T-cell (primary cell): ENCODE measurements around the gene GAST. TPM values are rescaled to one million over a fixed set of nuclear protein-coding genes. Genes with fewer than 3 reads are reported as not detected.

ENCODE experiments used
- ATAC-seq, 4 experiments: fragments of 200-7000 bp in 3 of 4; fragments of 150-1000 bp in 1 of 4; cut with Tn5 transposase; replicated peaks in 1 of 4; 1 replicate in 3 of 4; 2 replicates in 1 of 4; pipeline ENCODE4 v1.10.0; 2021; ENCODE audit warnings: moderate library complexity in 3 of 4, mild to moderate bottlenecking in 2 of 4, moderate number of reproducible peaks in 1 of 4
- CTCF ChIA-PET, 2 donors: fragments of 300-600 bp; sonication (Branson Sonifier 250); formaldehyde crosslinking; loops; one replicate each; lab custom pipeline; 2022; ENCODE audit warnings: antibody characterized with exemption in 2 of 2; lab: Charles Lee
- POLR2A ChIA-PET, 2 donors: fragments of 300-600 bp; sonication (Branson Sonifier 250); formaldehyde crosslinking; loops; one replicate each; lab custom pipeline; 2022; ENCODE audit warnings: antibody characterized with exemption in 2 of 2; lab: Charles Lee
- DNase-seq, 35 experiments: peaks; one replicate each; pipeline versions ENCODE4 v3.0.0 to v3.0.0-alpha.2; 2013 to 2023
- H3K27ac ChIP-seq: one replicate; pipeline ENCODE4 v1.5.1; 2013; ENCODE audit warnings: low read length
- H3K27me3 ChIP-seq, 2 experiments: replicated peaks in 1 of 2; 1 replicate in 1 of 2; 2 replicates in 1 of 2; pipeline versions ENCODE4 v1.6.1 to v1.7.0; 2013; ENCODE audit warnings: low read length in 1 of 2, mixed read lengths in 1 of 2; ENCODE audit not compliant: control insufficient read depth in 2 of 2, insufficient read depth in 2 of 2; ENCODE audit errors: extremely low read depth in 1 of 2
- H3K36me3 ChIP-seq, 2 donors: 1 replicate in 1 of 2; 2 replicates in 1 of 2; pipeline versions ENCODE4 v1.6.1 to v1.7.0; 2013; ENCODE audit warnings: low read length in 1 of 2; ENCODE audit not compliant: control insufficient read depth in 2 of 2, insufficient read depth in 1 of 2; ENCODE audit errors: extremely low read depth in 1 of 2
- H3K4me1 ChIP-seq, 2 experiments: 1 replicate in 1 of 2; 2 replicates in 1 of 2; pipeline versions ENCODE4 v1.6.1 to v1.7.0; 2013; ENCODE audit warnings: low read length in 2 of 2, mixed read lengths in 1 of 2; ENCODE audit not compliant: insufficient read depth in 2 of 2, control insufficient read depth in 1 of 2; ENCODE audit errors: extremely low read depth in 1 of 2
- H3K4me3 ChIP-seq, 2 donors: 1 replicate in 1 of 2; 2 replicates in 1 of 2; pipeline versions ENCODE4 v1.5.1 to v1.7.0; 2013; ENCODE audit warnings: mild to moderate bottlenecking in 2 of 2, low read length in 1 of 2, moderate library complexity in 1 of 2; ENCODE audit not compliant: control insufficient read depth in 1 of 2; ENCODE audit errors: extremely low read depth in 1 of 2
- H3K9me3 ChIP-seq: 2 replicates; pipeline ENCODE4 v1.7.0; 2013
- H3K27ac Mint-ChIP-seq, 2 donors: one replicate each; pipeline ENCODE4 v1.8.0; 2020 to 2021; ENCODE audit warnings: mild to moderate bottlenecking in 2 of 2, mixed read lengths in 2 of 2
- H3K27me3 Mint-ChIP-seq, 2 donors: one replicate each; pipeline ENCODE4 v1.8.0; 2021 to 2022; ENCODE audit warnings: mixed read lengths in 2 of 2
- H3K36me3 Mint-ChIP-seq: one replicate; pipeline ENCODE4 v1.8.0; 2021; ENCODE audit warnings: mixed read lengths
- H3K4me1 Mint-ChIP-seq, 3 donors: one replicate each; pipeline ENCODE4 v1.8.0; 2020 to 2022; ENCODE audit warnings: mixed read lengths in 3 of 3, mild to moderate bottlenecking in 1 of 3
- H3K4me3 Mint-ChIP-seq, 3 donors: one replicate each; pipeline ENCODE4 v1.8.0; 2020 to 2022; ENCODE audit warnings: mild to moderate bottlenecking in 3 of 3, mixed read lengths in 3 of 3, moderate library complexity in 3 of 3
- H3K9me3 Mint-ChIP-seq, 3 donors: one replicate each; pipeline ENCODE4 v1.8.0; 2020 to 2022; ENCODE audit warnings: mixed read lengths in 3 of 3
- WGBS: methylation state at CpG from one replicate; pipeline ENCODE4 v1.1.5; 2013; ENCODE audit warnings: missing lambda C conversion rate; ENCODE audit not compliant: insufficient coverage; 5-methylcytosine and 5-hydroxymethylcytosine counted together
- total RNA-seq, 35 experiments: library from RNA in 6 of 35; stranded (reverse) in 6 of 35; fragments of 120-200 nt in 1 of 35; gene quantifications; one replicate each; pipeline versions ENCODE4 v1.2.1 to v1.2.4 and lab custom pipeline; 2013 to 2026

Gene GAST
- total RNA-seq, 5 donors from 2014 or later (not counting 1 experiment from before 2014, with no cell fraction given): not detected

DNA sequence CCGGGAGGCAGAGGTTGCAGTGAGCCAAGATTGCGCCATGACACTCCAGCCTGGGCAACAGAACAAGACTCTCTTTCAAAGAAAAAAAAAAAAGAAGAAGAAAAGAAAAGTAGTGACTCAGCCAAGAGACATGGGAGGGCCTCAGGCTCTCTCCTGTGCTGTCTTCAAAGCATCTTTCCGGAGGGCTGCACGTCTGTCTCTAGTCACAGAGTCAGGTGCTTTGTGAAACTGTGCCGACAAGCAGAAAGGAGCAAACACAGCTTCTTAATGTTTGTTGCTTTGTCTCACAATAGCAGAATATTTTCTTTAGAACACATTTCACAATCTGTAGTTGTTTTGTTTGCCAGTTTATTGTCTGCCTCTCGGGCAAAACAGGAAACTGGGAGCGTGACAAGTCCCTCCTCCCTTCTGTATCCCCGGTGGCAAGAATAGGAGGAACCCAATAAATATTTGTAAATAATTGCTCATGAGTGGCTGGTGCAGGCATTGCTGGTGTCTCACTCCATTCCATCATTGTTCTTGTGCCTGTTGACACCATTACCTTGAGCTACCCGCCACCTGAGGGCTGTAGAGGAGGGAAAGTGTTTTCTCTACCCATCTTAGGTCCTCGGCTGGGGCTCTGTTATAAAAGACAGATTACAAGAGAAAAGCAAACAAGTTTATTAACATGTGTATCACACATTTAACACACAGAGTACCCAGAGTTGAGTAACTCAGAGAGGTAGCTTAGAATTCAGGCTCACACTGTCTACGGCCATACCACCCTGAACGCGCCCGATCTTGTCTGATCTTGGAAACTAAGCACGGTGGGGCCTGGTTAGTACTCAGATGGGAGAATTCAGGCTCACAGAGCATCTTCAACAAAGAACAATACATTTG, 5.5 kb downstream of the GAST start:
- CTCF ChIA-PET: interaction anchor here in 1 of 2 donors (0.6 kb wide), 1 partner anchor 1510 kb away, joined by 3 read pairs; no protein-coding TSS in a partner anchor
- whole genome bisulfite sequencing: 48% methylated on average over 7 of the region's 15 CpGs
- H3K4me1 ChIP-seq: peaks cover 0 to 6% of the 10 kb centered on the region in 2 experiments

DNA sequence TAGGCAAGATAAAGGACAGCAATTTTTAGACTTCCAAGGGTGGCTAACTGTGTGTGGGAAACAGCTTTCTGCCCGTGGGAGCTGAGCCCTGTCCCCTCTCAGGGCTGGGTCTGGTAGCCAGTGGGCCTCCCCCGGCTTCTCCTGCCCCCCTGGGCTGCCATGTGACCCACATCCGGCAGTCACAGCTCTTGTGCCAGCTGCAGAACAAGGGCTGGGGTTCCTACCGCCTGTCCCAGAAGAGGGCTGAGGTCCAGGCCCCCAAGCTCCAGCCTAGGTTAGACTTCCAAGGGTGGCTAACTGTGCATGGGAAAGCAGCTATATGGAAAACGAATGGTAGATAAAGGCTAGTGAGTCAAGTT, 6.1 kb downstream of the GAST start:
- DNase-seq (no peak), ATAC-seq (no peak)
- Histone ChIP-seq H3K9me3 (no peaks in the 10 kb centered on the region), H3K27me3 (peaks cover 0 to 28% of the 10 kb centered on the region in 2 experiments), H3K4me1 (peaks cover 0 to 6% of the 10 kb centered on the region in 2 experiments), H3K4me3 (no peak overlapping the region), H3K27ac (no peak overlapping the region), H3K36me3 (no peaks in the 10 kb centered on the region)
- WGBS: 63% methylated on average over 4 of the region's 5 CpGs
- POLR2A ChIA-PET: no interaction called here
- no peaks in the 10 kb centered on the region for H3K9me3 Mint-ChIP-seq
- CTCF ChIA-PET: no interaction called here
- peaks cover 10 to 12% (median 11%) of the 10 kb centered on the region in 3 donors for H3K4me1 Mint-ChIP-seq
- H3K27me3 Mint-ChIP-seq: peaks cover 4 to 15% of the 10 kb centered on the region in 2 donors
- H3K27ac Mint-ChIP-seq: peak overlapping the region in 1 of 2 donors; percentile 78
- H3K36me3 Mint-ChIP-seq: no peaks in the 10 kb centered on the region
- H3K4me3 Mint-ChIP-seq: no peak overlapping the region

More for the DNA sequence above, 5.5 kb downstream of the GAST start:
- no peaks in the 10 kb centered on the region for H3K36me3 Mint-ChIP-seq
- Histone ChIP-seq H3K36me3 (no peaks in the 10 kb centered on the region), H3K27me3 (peaks cover 0 to 26% of the 10 kb centered on the region in 2 experiments), H3K27ac (no peak overlapping the region), H3K9me3 (no peaks in the 10 kb centered on the region), H3K4me3 (no peak overlapping the region)
- no peak overlapping the region for H3K4me3 Mint-ChIP-seq
- ATAC-seq (peak; percentile 83 to 98 (median 92)), DNase-seq (peak in 4 of 35 experiments; percentile 26 to 42 (median 34))
- POLR2A ChIA-PET: no interaction called here
- peaks cover 10 to 12% (median 11%) of the 10 kb centered on the region in 3 donors for H3K4me1 Mint-ChIP-seq
- peaks cover 4 to 17% of the 10 kb centered on the region in 2 donors for H3K27me3 Mint-ChIP-seq
- peak overlapping the region; percentile 66 to 78 for H3K27ac Mint-ChIP-seq
- no peaks in the 10 kb centered on the region for H3K9me3 Mint-ChIP-seq

DNA sequence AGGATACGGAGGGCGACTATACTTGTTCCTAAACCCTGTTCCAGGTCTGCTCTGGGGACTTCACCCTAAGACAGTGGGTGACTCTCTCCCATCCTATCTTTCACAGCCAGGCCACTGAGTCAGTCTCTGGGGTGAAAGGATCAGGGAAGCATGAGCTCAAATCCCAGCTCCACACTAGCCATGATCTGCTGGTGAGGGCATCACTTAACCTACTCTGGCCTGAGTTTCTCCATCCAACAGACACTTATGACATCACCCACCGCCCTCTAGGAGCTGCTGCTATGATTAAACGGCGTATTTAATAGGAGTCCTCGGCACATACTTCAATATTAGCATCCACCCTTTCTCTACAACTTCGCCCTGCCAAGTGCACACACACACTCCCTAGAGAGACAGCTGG, 10.1 kb downstream of the GAST start:
- ChIA-PET POLR2A (no interaction called here), CTCF (interaction anchor here in 1 of 2 donors (0.6 kb wide), 1 partner anchor 830 kb away, joined by 4 read pairs; no protein-coding TSS in a partner anchor)
- H3K36me3 Mint-ChIP-seq: no peaks in the 10 kb centered on the region
- H3K9me3 Mint-ChIP-seq: no peaks in the 10 kb centered on the region
- H3K27me3 Mint-ChIP-seq: peaks cover 4 to 31% of the 10 kb centered on the region in 2 donors
- Histone ChIP-seq H3K27ac (no peak overlapping the region), H3K36me3 (no peaks in the 10 kb centered on the region), H3K4me1 (peaks cover 0 to 6% of the 10 kb centered on the region in 2 experiments), H3K27me3 (peaks cover 0 to 46% of the 10 kb centered on the region in 2 experiments), H3K4me3 (no peak overlapping the region), H3K9me3 (no peaks in the 10 kb centered on the region)
- DNase-seq: no peak
- WGBS: 84% methylated on average over 5 of the region's 7 CpGs
- H3K27ac Mint-ChIP-seq: no peak overlapping the region
- ATAC-seq: no peak
- H3K4me3 Mint-ChIP-seq: no peak overlapping the region
- peaks cover 8 to 9% (median 9%) of the 10 kb centered on the region in 3 donors for H3K4me1 Mint-ChIP-seq

DNA sequence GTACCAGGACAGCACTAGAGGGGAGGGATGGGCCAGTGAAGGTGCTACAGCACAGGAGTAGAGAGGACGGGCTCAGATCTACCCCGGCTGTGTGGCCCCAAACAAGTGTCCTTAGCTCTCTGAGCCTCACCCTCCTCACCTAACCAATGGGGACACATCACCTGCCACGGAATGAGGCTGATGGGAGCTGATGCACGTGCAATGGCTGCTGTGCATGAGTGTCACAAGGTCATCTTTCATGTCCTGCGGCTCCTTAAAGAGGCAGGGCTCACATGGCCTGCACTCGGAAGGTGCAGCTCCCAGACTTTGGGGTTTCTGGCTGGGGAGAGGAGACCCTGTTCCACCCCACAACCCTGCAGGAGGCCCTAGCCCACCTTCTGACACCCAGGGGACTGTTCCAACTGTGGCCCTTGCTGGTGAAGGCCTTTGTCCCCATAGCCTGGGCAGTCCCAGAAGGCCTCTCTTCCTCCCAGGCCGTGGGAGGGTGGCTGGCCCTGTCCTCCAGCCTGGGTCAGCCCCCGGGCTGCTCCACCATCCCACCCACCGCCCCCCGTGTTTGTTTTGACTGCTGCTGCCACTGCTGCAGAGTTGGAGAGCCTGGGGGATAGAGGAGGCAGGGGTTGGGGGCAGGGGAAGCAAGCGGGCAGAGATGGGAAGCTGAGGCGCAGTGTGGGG, 11.8 kb downstream of the GAST start:
- H3K27ac Mint-ChIP-seq: no peak overlapping the region
- Histone ChIP-seq H3K4me3 (no peak overlapping the region), H3K27ac (no peak overlapping the region), H3K4me1 (no peaks in the 10 kb centered on the region), H3K36me3 (no peaks in the 10 kb centered on the region), H3K9me3 (no peaks in the 10 kb centered on the region), H3K27me3 (peaks cover 0 to 61% of the 10 kb centered on the region in 2 experiments)
- ATAC-seq (no peak), DNase-seq (no peak)
- H3K36me3 Mint-ChIP-seq: no peaks in the 10 kb centered on the region
- H3K9me3 Mint-ChIP-seq: no peaks in the 10 kb centered on the region
- 73% methylated on average over 4 of the region's 12 CpGs for WGBS
- H3K4me1 Mint-ChIP-seq: no peaks in the 10 kb centered on the region
- ChIA-PET POLR2A (no interaction called here), CTCF (no interaction called here)
- H3K4me3 Mint-ChIP-seq: no peak overlapping the region
- peaks cover 4 to 34% of the 10 kb centered on the region in 2 donors for H3K27me3 Mint-ChIP-seq

DNA sequence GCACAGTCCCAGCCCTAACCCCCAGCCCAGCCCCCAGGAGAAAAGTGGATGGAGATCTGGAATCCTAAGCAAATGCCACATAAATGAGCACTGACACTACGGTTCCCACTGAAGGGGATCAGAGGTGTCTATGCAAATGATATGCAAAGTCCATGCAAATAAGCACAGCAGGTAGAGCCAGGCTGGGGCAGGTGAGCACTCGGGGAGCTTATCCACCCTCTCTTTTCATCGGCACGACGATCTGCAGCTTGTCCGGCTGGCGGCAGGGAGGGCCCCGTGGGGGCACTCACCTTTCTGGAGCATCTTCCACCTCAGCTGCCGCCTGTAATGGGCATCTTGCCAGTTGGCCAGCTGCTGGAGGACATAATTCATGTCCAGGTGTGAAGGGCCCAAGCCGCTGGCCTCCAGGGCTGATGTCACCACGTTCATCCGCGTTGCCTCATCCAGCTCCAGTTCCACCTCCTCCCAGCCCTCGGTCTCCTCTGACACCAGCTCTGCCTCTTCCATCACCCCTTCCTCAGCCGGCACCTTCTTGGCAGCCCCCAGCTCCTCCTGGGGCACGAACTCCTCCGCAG, 12.4 kb downstream of the GAST start:
- H3K27me3 ChIP-seq: peaks cover 0 to 57% of the 10 kb centered on the region in 2 experiments
- DNase-seq: no peak
- H3K9me3 Mint-ChIP-seq: no peaks in the 10 kb centered on the region
- no peaks in the 10 kb centered on the region for H3K4me1 ChIP-seq
- 90% methylated on average over 16 of the region's 17 CpGs for WGBS
- H3K9me3 ChIP-seq: no peaks in the 10 kb centered on the region
- H3K27ac Mint-ChIP-seq: peak overlapping the region in 1 of 2 donors; percentile 13
- H3K4me1 Mint-ChIP-seq: no peaks in the 10 kb centered on the region
- H3K27ac ChIP-seq: no peak overlapping the region
- ChIA-PET POLR2A (no interaction called here), CTCF (no interaction called here)
- peaks cover 4 to 34% of the 10 kb centered on the region in 2 donors for H3K27me3 Mint-ChIP-seq
- no peaks in the 10 kb centered on the region for H3K36me3 Mint-ChIP-seq
- H3K36me3 ChIP-seq: no peaks in the 10 kb centered on the region
- no peak overlapping the region for H3K4me3 Mint-ChIP-seq
- no peak overlapping the region for H3K4me3 ChIP-seq
- no peak for ATAC-seq

DNA sequence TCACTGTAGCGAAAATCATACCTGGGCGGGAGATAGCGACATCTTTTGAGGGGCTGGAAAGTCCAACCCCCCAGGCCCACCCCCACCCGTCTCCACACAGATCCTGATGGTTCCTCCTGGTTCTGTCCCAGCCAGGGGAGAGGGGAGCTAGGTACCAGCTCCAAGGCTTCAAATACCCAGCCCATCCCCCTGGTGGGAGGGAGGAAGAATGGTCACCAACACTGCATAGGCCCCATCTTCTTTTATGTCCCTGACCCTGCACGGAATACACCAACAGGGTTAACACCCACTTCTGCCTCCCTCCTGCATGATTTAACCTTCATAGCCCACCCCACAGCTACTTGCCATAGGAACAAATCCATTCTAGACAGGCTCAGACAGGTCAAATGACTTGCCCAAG, 13.0 kb downstream of the GAST start:
- Histone ChIP-seq H3K27ac (no peak overlapping the region), H3K4me3 (no peak overlapping the region), H3K36me3 (no peaks in the 10 kb centered on the region), H3K27me3 (peaks cover under 1 to 57% of the 10 kb centered on the region in 2 experiments), H3K9me3 (no peaks in the 10 kb centered on the region), H3K4me1 (no peaks in the 10 kb centered on the region)
- Mint-ChIP-seq H3K27ac (no peak overlapping the region), H3K4me1 (no peaks in the 10 kb centered on the region), H3K4me3 (no peak overlapping the region), H3K36me3 (no peaks in the 10 kb centered on the region), H3K9me3 (no peaks in the 10 kb centered on the region), H3K27me3 (peaks cover 4 to 36% of the 10 kb centered on the region in 2 donors)
- CTCF ChIA-PET: no interaction called here
- ATAC-seq (no peak), DNase-seq (no peak)
- POLR2A ChIA-PET: no interaction called here
- 96% methylated on average over 4 of the region's 5 CpGs for WGBS
